Nephron progenitor cell (in vitro differentiated cells): ENCODE data around the gene TNPO1.
"Not testable (repeated sequence)": the region's sequence is repeated elsewhere in the genome, so short reads cannot be mapped to it uniquely, and the experiment has no call there.

Experiments
- DNase-seq: peaks from one replicate; pipeline ENCODE4 v3.0.0; 2021
- H3K27ac Mint-ChIP-seq: 2 replicates; pipeline ENCODE4 v1.8.0; 2021; ENCODE audit warnings: mild to moderate bottlenecking, moderate library complexity, mixed read lengths
- H3K27me3 Mint-ChIP-seq: 2 replicates; pipeline ENCODE4 v1.8.0; 2021; ENCODE audit warnings: mild to moderate bottlenecking, low read depth, mixed read lengths; ENCODE audit not compliant: poor library complexity
- H3K36me3 Mint-ChIP-seq: 2 replicates; pipeline ENCODE4 v1.8.0; 2021; ENCODE audit warnings: low read depth, mixed read lengths
- H3K4me1 Mint-ChIP-seq: 2 replicates; pipeline ENCODE4 v1.8.0; 2021; ENCODE audit warnings: mixed read lengths
- H3K4me3 Mint-ChIP-seq: 2 replicates; pipeline ENCODE4 v1.8.0; 2021; ENCODE audit warnings: mild to moderate bottlenecking, moderate library complexity, mixed read lengths
- H3K9me3 Mint-ChIP-seq: 2 replicates; pipeline ENCODE4 v1.8.0; 2021; ENCODE audit warnings: mild to moderate bottlenecking, moderate library complexity, mixed read lengths
- CTCF ChIP-seq: fragments of 200-600 bp; sonication (generic); IDR thresholded peaks from 2 replicates; pipeline ENCODE4 v1.5.0; 2021; ENCODE audit warnings: antibody characterized with exemption

TNPO1 gene

GRCh38 chr5:72783354-72783753 lies 33.1 kb upstream of the TNPO1 start:
- Mint-ChIP-seq H3K27me3 (peaks cover 4% of the 10 kb centered on the region), H3K4me1 (no peaks in the 10 kb centered on the region), H3K4me3 (no peak overlapping the region), H3K27ac (no peak overlapping the region), H3K36me3 (no peaks in the 10 kb centered on the region), H3K9me3 (peaks cover 24% of the 10 kb centered on the region)
- no peak for TF ChIP-seq CTCF
- DNase-seq = no peak

GRCh38 chr5:72784129-72784528 lies 32.3 kb upstream of the TNPO1 start:
- peaks cover 17% of the 10 kb centered on the region for H3K9me3 Mint-ChIP-seq
- no peaks in the 10 kb centered on the region for H3K36me3 Mint-ChIP-seq
- no peak overlapping the region for H3K27ac Mint-ChIP-seq
- H3K27me3 Mint-ChIP-seq = peaks cover 4% of the 10 kb centered on the region
- TF ChIP-seq CTCF = no peak
- no peak for DNase-seq
- H3K4me3 Mint-ChIP-seq = no peak overlapping the region
- no peaks in the 10 kb centered on the region for H3K4me1 Mint-ChIP-seq

- Mint-ChIP-seq H3K9me3 (peaks cover under 1% of the 10 kb centered on the region), H3K27me3 (peaks cover 4% of the 10 kb centered on the region), H3K4me1 (no peaks in the 10 kb centered on the region), H3K4me3 (no peak overlapping the region), H3K36me3 (no peaks in the 10 kb centered on the region), H3K27ac (no peak overlapping the region)
- TF ChIP-seq CTCF = no peak
- DNase-seq = no peak
These were observed 30.7 kb upstream of the TNPO1 start for GRCh38 chr5:72785801-72786200.

- H3K27me3 Mint-ChIP-seq = peaks cover 4% of the 10 kb centered on the region
- no peaks in the 10 kb centered on the region for H3K36me3 Mint-ChIP-seq
- TF ChIP-seq CTCF = no peak
- no peak overlapping the region for H3K4me3 Mint-ChIP-seq
- no peaks in the 10 kb centered on the region for H3K4me1 Mint-ChIP-seq
- no peaks in the 10 kb centered on the region for H3K9me3 Mint-ChIP-seq
- DNase-seq = no peak
- H3K27ac Mint-ChIP-seq = no peak overlapping the region
These were observed 29.8 kb upstream of the TNPO1 start for GRCh38 chr5:72786676-72787075.

GRCh38 chr5:72788866-72789505 lies 27.5 kb upstream of the TNPO1 start:
- Mint-ChIP-seq H3K36me3 (no peaks in the 10 kb centered on the region), H3K27ac (no peak overlapping the region), H3K27me3 (no peaks in the 10 kb centered on the region), H3K9me3 (no peaks in the 10 kb centered on the region), H3K4me1 (no peaks in the 10 kb centered on the region), H3K4me3 (no peak overlapping the region)
- no peak for TF ChIP-seq CTCF
- DNase-seq = no peak

GRCh38 chr5:72790186-72790585 lies 26.3 kb upstream of the TNPO1 start:
- Mint-ChIP-seq H3K4me1 (no peaks in the 10 kb centered on the region), H3K36me3 (no peaks in the 10 kb centered on the region), H3K27ac (no peak overlapping the region), H3K4me3 (no peak overlapping the region), H3K9me3 (no peaks in the 10 kb centered on the region), H3K27me3 (peaks cover 4% of the 10 kb centered on the region)
- no peak for DNase-seq
- no peak for TF ChIP-seq CTCF

GRCh38 chr5:72792662-72793061 lies 23.8 kb upstream of the TNPO1 start:
- H3K9me3 Mint-ChIP-seq, DNase-seq, H3K27ac Mint-ChIP-seq, H3K4me3 Mint-ChIP-seq, H3K27me3 Mint-ChIP-seq, H3K4me1 Mint-ChIP-seq, H3K36me3 Mint-ChIP-seq: not testable (repeated sequence)
